K562 (cell line): ENCODE results near the gene KAT5. TPM values are rescaled to one million over a fixed set of nuclear protein-coding genes. Genes with fewer than 3 reads are reported as not detected.

Experiments
- CEBPZ ChIP-seq: fragments of 150-350 bp; IDR thresholded peaks from 2 replicates; pipeline ENCODE4 v1.6.1; 2014; ENCODE audit warnings: low read depth, mild to moderate bottlenecking, low read length, borderline replicate concordance
- HNRNPK ChIP-seq: fragments of 200-400 bp; formaldehyde crosslinking; IDR thresholded peaks from one replicate; pipeline ENCODE4 v1.6.1; 2018; ENCODE audit warnings: mild to moderate bottlenecking, low read depth, low read length; ENCODE audit not compliant: poor library complexity, severe bottlenecking
- SETDB1 ChIP-seq: IDR thresholded peaks from one replicate; pipeline ENCODE4 v1.6.1; 2012; ENCODE audit warnings: low read length, control low read depth, inconsistent platforms
- SIN3A ChIP-seq, 2 experiments: fragments of 150-350 bp in 1 of 2; IDR thresholded peaks; 2 replicates each; pipeline ENCODE4 v1.6.1; 2011 to 2016; ENCODE audit warnings: borderline replicate concordance in 2 of 2, low read depth in 2 of 2, low read length in 2 of 2, mild to moderate bottlenecking in 2 of 2, moderate library complexity in 2 of 2; ENCODE audit not compliant: control insufficient read depth in 1 of 2
- SMAD4 ChIP-seq: fragments of 250-450 bp; sonication (Bioruptor Pico); conservative IDR thresholded peaks from 2 replicates; pipeline ENCODE4 v1.8.0; 2021; ENCODE audit warnings: inconsistent platforms, mild to moderate bottlenecking, moderate library complexity
- SPI1 ChIP-seq: IDR thresholded peaks from 2 replicates; pipeline ENCODE4 v1.6.1; 2011; ENCODE audit warnings: low read depth, low read length, control low read depth, borderline replicate concordance
- ZNF436 ChIP-seq: fragments of 250-450, 450-650 bp; sonication (Bioruptor Pico); formaldehyde crosslinking; IDR thresholded peaks from 2 replicates; pipeline ENCODE4 v1.7.0; 2020; ENCODE audit warnings: mild to moderate bottlenecking
- polyA plus RNA-seq, 8 experiments: library from polyadenylated mRNA; depleted of rRNA in 4 of 8; stranded (reverse) in 5 of 8; unstranded in 3 of 8; fragments of >200 nt; fragmentation: Nextera tagmentation in 2 of 8; fragmentation: Illumina TruSeq in 1 of 8; extraction: Ambion mirVana in 2 of 8; extraction: Trizol in 1 of 8; gene quantifications; 2 replicates each; pipeline versions ENCODE4 v1.2.1 to v1.2.3, GENCODE V29; 2011 to 2014; ENCODE audit warnings: inconsistent platforms in 1 of 8, missing spikeins in 1 of 8
- total RNA-seq, 7 experiments: library from RNA; depleted of rRNA in 6 of 7; stranded (reverse); fragments of >200 nt in 6 of 7; fragmentation: Illumina TruSeq in 2 of 7; extraction: Trizol in 2 of 7; gene quantifications; 2 replicates each; pipeline versions ENCODE4 v1.2.1 to v1.2.3, GENCODE V29; 2011 to 2021; ENCODE audit warnings: low replicate concordance in 1 of 7
- TF ChIP-seq, protein P1 (sequence below): fragments of 250-450 bp; sonication (Bioruptor Pico); IDR thresholded peaks from 2 replicates; pipeline ENCODE4 v1.5.1; 2021; ENCODE audit warnings: mild to moderate bottlenecking
- TF ChIP-seq, protein P2 (sequence below), 2 experiments: IDR thresholded peaks in 1 of 2; conservative IDR thresholded peaks in 1 of 2; 2 replicates each; pipeline ENCODE4 v1.6.1; 2016; ENCODE audit warnings: low read depth in 2 of 2, mild to moderate bottlenecking in 1 of 2, missing compliant biosample characterization in 1 of 2, missing genetic modification characterization in 1 of 2, moderate library complexity in 1 of 2
- TF ChIP-seq, protein P3 (sequence below): sonication (generic); formaldehyde crosslinking; IDR thresholded peaks from 2 replicates; pipeline ENCODE4 v1.4.0; 2020; ENCODE audit warnings: mild to moderate bottlenecking, missing genetic modification reagents
- TF ChIP-seq, protein P4 (sequence below): sonication (generic); formaldehyde crosslinking; IDR thresholded peaks from 2 replicates; pipeline ENCODE4 v1.8.1; 2023; ENCODE audit warnings: missing genetic modification reagents, mild to moderate bottlenecking, borderline replicate concordance

The KAT5 gene
- total and polyA plus RNA-seq, 9 of the 15 experiments (the other 6 are each of a cell fraction or from before 2014, with no cell fraction given), result 3.6 to 76.8 (median 52.7) TPM

- TF ChIP-seq, protein P1, sequence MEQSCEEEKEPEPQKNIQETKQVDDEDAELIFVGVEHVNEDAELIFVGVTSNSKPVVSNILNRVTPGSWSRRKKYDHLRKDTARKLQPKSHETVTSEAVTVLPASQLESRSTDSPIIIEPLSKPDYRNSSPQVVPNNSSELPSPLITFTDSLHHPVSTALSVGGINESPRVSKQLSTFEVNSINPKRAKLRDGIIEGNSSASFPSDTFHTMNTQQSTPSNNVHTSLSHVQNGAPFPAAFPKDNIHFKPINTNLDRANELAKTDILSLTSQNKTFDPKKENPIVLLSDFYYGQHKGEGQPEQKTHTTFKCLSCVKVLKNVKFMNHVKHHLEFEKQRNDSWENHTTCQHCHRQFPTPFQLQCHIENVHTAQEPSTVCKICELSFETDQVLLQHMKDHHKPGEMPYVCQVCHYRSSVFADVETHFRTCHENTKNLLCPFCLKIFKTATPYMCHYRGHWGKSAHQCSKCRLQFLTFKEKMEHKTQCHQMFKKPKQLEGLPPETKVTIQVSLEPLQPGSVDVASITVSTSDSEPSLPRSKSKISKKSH (CRISPR knock-in tag), result no peak
- no peak for TF ChIP-seq HNRNPK
- TF ChIP-seq SPI1, result no peak
- no peak for TF ChIP-seq SETDB1
- no peak for TF ChIP-seq SIN3A (IDR thresholded peaks at IDR 0.05; ENCODE audit: borderline replicate concordance in 2 of 2, control insufficient read depth in 1 of 2, low read depth in 2 of 2, low read length in 2 of 2)
- no peak for TF ChIP-seq ZNF436 (CRISPR knock-in tag)
- no peak for TF ChIP-seq SMAD4 (CRISPR knock-in tag)
- TF ChIP-seq, protein P2, sequence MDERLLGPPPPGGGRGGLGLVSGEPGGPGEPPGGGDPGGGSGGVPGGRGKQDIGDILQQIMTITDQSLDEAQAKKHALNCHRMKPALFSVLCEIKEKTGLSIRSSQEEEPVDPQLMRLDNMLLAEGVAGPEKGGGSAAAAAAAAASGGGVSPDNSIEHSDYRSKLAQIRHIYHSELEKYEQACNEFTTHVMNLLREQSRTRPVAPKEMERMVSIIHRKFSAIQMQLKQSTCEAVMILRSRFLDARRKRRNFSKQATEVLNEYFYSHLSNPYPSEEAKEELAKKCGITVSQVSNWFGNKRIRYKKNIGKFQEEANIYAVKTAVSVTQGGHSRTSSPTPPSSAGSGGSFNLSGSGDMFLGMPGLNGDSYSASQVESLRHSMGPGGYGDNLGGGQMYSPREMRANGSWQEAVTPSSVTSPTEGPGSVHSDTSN (CRISPR knock-in tag; IDR thresholded peaks at IDR 0.05; ENCODE audit: low read depth), result no peak
- TF ChIP-seq, protein P2 (tag; conservative IDR thresholded peaks at IDR 0.05; ENCODE audit: low read depth), result 0 out of 2 replicates have a peak, but pooled peaks have one; percentile 46
- TF ChIP-seq, protein P3, sequence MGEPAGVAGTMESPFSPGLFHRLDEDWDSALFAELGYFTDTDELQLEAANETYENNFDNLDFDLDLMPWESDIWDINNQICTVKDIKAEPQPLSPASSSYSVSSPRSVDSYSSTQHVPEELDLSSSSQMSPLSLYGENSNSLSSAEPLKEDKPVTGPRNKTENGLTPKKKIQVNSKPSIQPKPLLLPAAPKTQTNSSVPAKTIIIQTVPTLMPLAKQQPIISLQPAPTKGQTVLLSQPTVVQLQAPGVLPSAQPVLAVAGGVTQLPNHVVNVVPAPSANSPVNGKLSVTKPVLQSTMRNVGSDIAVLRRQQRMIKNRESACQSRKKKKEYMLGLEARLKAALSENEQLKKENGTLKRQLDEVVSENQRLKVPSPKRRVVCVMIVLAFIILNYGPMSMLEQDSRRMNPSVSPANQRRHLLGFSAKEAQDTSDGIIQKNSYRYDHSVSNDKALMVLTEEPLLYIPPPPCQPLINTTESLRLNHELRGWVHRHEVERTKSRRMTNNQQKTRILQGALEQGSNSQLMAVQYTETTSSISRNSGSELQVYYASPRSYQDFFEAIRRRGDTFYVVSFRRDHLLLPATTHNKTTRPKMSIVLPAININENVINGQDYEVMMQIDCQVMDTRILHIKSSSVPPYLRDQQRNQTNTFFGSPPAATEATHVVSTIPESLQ (CRISPR knock-in tag), result no peak
- TF ChIP-seq, protein P4, sequence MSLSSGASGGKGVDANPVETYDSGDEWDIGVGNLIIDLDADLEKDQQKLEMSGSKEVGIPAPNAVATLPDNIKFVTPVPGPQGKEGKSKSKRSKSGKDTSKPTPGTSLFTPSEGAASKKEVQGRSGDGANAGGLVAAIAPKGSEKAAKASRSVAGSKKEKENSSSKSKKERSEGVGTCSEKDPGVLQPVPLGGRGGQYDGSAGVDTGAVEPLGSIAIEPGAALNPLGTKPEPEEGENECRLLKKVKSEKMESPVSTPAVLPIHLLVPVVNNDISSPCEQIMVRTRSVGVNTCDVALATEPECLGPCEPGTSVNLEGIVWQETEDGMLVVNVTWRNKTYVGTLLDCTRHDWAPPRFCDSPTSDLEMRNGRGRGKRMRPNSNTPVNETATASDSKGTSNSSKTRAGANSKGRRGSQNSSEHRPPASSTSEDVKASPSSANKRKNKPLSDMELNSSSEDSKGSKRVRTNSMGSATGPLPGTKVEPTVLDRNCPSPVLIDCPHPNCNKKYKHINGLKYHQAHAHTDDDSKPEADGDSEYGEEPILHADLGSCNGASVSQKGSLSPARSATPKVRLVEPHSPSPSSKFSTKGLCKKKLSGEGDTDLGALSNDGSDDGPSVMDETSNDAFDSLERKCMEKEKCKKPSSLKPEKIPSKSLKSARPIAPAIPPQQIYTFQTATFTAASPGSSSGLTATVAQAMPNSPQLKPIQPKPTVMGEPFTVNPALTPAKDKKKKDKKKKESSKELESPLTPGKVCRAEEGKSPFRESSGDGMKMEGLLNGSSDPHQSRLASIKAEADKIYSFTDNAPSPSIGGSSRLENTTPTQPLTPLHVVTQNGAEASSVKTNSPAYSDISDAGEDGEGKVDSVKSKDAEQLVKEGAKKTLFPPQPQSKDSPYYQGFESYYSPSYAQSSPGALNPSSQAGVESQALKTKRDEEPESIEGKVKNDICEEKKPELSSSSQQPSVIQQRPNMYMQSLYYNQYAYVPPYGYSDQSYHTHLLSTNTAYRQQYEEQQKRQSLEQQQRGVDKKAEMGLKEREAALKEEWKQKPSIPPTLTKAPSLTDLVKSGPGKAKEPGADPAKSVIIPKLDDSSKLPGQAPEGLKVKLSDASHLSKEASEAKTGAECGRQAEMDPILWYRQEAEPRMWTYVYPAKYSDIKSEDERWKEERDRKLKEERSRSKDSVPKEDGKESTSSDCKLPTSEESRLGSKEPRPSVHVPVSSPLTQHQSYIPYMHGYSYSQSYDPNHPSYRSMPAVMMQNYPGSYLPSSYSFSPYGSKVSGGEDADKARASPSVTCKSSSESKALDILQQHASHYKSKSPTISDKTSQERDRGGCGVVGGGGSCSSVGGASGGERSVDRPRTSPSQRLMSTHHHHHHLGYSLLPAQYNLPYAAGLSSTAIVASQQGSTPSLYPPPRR (CRISPR knock-in tag), result no peak
- no peak for TF ChIP-seq CEBPZ
Measured at GRCh38 chr11:65741185-65741584, 29.1 kb downstream of the KAT5 start (continued).
